HFFc6 (cell line): ENCODE measurements around the gene ACVR1C. TPM values are rescaled to one million over a fixed set of nuclear protein-coding genes. Genes with fewer than 3 reads are reported as not detected.

Experiments used
- DNase-seq: peaks from one replicate; pipeline ENCODE4 v3.0.0-alpha.2; 2018
- H3K27ac Mint-ChIP-seq: 2 replicates; pipeline ENCODE4 v1.8.0; 2020; ENCODE audit warnings: mild to moderate bottlenecking, mixed read lengths
- H3K27me3 Mint-ChIP-seq: 2 replicates; pipeline ENCODE4 v1.8.0; 2021; ENCODE audit warnings: mild to moderate bottlenecking, moderate library complexity, mixed read lengths; ENCODE audit not compliant: insufficient read depth
- H3K36me3 Mint-ChIP-seq: 2 replicates; pipeline ENCODE4 v1.8.0; 2021; ENCODE audit warnings: low read depth, mixed read lengths
- H3K4me1 Mint-ChIP-seq: 2 replicates; pipeline ENCODE4 v1.8.0; 2020; ENCODE audit warnings: low read depth, mixed read lengths
- H3K4me3 Mint-ChIP-seq: 2 replicates; pipeline ENCODE4 v1.8.0; 2020; ENCODE audit warnings: mild to moderate bottlenecking, moderate library complexity, mixed read lengths
- H3K9me3 Mint-ChIP-seq: 2 replicates; pipeline ENCODE4 v1.8.0; 2020; ENCODE audit warnings: mild to moderate bottlenecking, mixed read lengths
- CTCF ChIP-seq: fragments of 200-600 bp; sonication (generic); IDR thresholded peaks from 2 replicates; pipeline ENCODE4 v1.5.0; 2021; ENCODE audit warnings: antibody characterized with exemption, mild to moderate bottlenecking
- total RNA-seq, 6 experiments: library from RNA; stranded (reverse); fragmentation: NEBNext Ultra II Directional; extraction: Animal tissue kit (Norgen Biotek cat#: 25700); gene quantifications; 2 replicates in 1 of 6; 3 replicates in 5 of 6; pipeline ENCODE4 v1.2.3, GENCODE V29; 2021

ACVR1C gene
- total RNA-seq, 6 experiments from 2014 or later: 0.02 to 0.13 (median 0.05) TPM; not detected in 2

- H3K4me1 Mint-ChIP-seq: peaks cover 26% of the 10 kb centered on the region
- H3K9me3 Mint-ChIP-seq: no peaks in the 10 kb centered on the region
- H3K36me3 Mint-ChIP-seq: no peaks in the 10 kb centered on the region
- TF ChIP-seq CTCF: no peak
- peaks cover 12% of the 10 kb centered on the region for H3K27me3 Mint-ChIP-seq
- H3K27ac Mint-ChIP-seq: no peak overlapping the region
- no peak for DNase-seq
- no peak overlapping the region for H3K4me3 Mint-ChIP-seq
Measured at GRCh38 chr2:157625296-157625695, 3.4 kb downstream of the ACVR1C start.

- TF ChIP-seq CTCF: no peak
- peak; percentile 17 for DNase-seq
- Mint-ChIP-seq H3K27me3 (peaks cover 5% of the 10 kb centered on the region; the same call in 1 of the 2 replicates), H3K36me3 (no peaks in the 10 kb centered on the region), H3K27ac (no peak overlapping the region), H3K4me1 (peaks cover 12% of the 10 kb centered on the region), H3K4me3 (peak overlapping the region; percentile 18; the same call in 1 of the 2 replicates), H3K9me3 (no peaks in the 10 kb centered on the region)
Measured at GRCh38 chr2:157620956-157621355, 7.7 kb downstream of the ACVR1C start.

- no peak for DNase-seq
- no peak for TF ChIP-seq CTCF
- Mint-ChIP-seq H3K4me3 (no peak overlapping the region), H3K27ac (no peak overlapping the region), H3K36me3 (no peaks in the 10 kb centered on the region), H3K9me3 (no peaks in the 10 kb centered on the region), H3K4me1 (no peaks in the 10 kb centered on the region), H3K27me3 (peaks cover 2% of the 10 kb centered on the region; the same call in 1 of the 2 replicates)
Measured at GRCh38 chr2:157611726-157612125, 16.9 kb downstream of the ACVR1C start.

- Mint-ChIP-seq H3K27ac (no peak overlapping the region), H3K4me3 (no peak overlapping the region), H3K36me3 (no peaks in the 10 kb centered on the region), H3K27me3 (peaks cover 4% of the 10 kb centered on the region), H3K4me1 (no peaks in the 10 kb centered on the region), H3K9me3 (no peaks in the 10 kb centered on the region)
- DNase-seq: no peak
- TF ChIP-seq CTCF: no peak
Measured at GRCh38 chr2:157611110-157611509, 17.6 kb downstream of the ACVR1C start.

GRCh38 chr2:157606534-157606933 lies 22.1 kb downstream of the ACVR1C start:
- Mint-ChIP-seq H3K4me1 (no peaks in the 10 kb centered on the region), H3K36me3 (no peaks in the 10 kb centered on the region), H3K9me3 (no peaks in the 10 kb centered on the region), H3K4me3 (no peak overlapping the region), H3K27me3 (peaks cover 4% of the 10 kb centered on the region; the same call in 1 of the 2 replicates), H3K27ac (no peak overlapping the region)
- TF ChIP-seq CTCF: no peak
- no peak for DNase-seq

- DNase-seq: no peak
- TF ChIP-seq CTCF: no peak
- no peak overlapping the region for H3K27ac Mint-ChIP-seq
- H3K27me3 Mint-ChIP-seq: peaks cover 4% of the 10 kb centered on the region; the same call in 1 of the 2 replicates
- no peaks in the 10 kb centered on the region for H3K4me1 Mint-ChIP-seq
- no peaks in the 10 kb centered on the region for H3K9me3 Mint-ChIP-seq
- H3K36me3 Mint-ChIP-seq: no peaks in the 10 kb centered on the region
- no peak overlapping the region for H3K4me3 Mint-ChIP-seq
Measured at GRCh38 chr2:157603198-157603597, 25.5 kb downstream of the ACVR1C start.
